Uterus (tissue), 4 donors: Measurements from ENCODE around the gene RTN3. TPM values are rescaled to one million over a fixed set of nuclear protein-coding genes. Genes with fewer than 3 reads are reported as not detected.

ENCODE experiments used
- DNase-seq, 2 donors: peaks; one replicate each; pipeline ENCODE4 v3.0.0-alpha.2; 2019 to 2020
- H3K27ac ChIP-seq, 2 donors: fragments of 200-600 bp; sonication (generic); 1 replicate in 1 of 2; 2 replicates in 1 of 2; pipeline ENCODE4 v1.5.1; 2016 to 2018
- H3K27me3 ChIP-seq, 2 donors: fragments of 200-600 bp; sonication (generic); one replicate each; pipeline ENCODE4 v1.5.1; 2018 to 2019; ENCODE audit warnings: control low read depth in 1 of 2
- H3K36me3 ChIP-seq, 2 donors: fragments of 200-600 bp; sonication (generic); one replicate each; pipeline ENCODE4 v1.5.1; 2019; ENCODE audit warnings: control low read depth in 1 of 2
- H3K4me1 ChIP-seq, 2 donors: fragments of 200-600 bp; sonication (generic); one replicate each; pipeline ENCODE4 v1.5.1; 2018 to 2019; ENCODE audit warnings: control low read depth in 1 of 2
- H3K4me3 ChIP-seq, 2 donors: fragments of 200-600 bp; sonication (generic); 1 replicate in 1 of 2; 2 replicates in 1 of 2; pipeline ENCODE4 v1.5.1; 2018 to 2019; ENCODE audit warnings: mild to moderate bottlenecking in 1 of 2
- H3K9me3 ChIP-seq, 2 donors: fragments of 200-600 bp; sonication (generic); one replicate each; pipeline ENCODE4 v1.5.1; 2019; ENCODE audit warnings: control low read depth in 1 of 2
- CTCF ChIP-seq, 4 experiments: fragments of 200-600 bp in 2 of 4; fragments of 450-650 bp in 2 of 4; sonication (generic) in 2 of 4; IDR thresholded peaks; one replicate each; pipeline ENCODE4 v1.5.1; 2016 to 2019; ENCODE audit warnings: antibody characterized with exemption in 4 of 4, mild to moderate bottlenecking in 2 of 4, moderate library complexity in 1 of 4
- POLR2A ChIP-seq, 2 donors: fragments of 450-650 bp; IDR thresholded peaks; one replicate each; pipeline ENCODE4 v1.6.1; 2016; ENCODE audit warnings: antibody characterized with exemption in 2 of 2, mild to moderate bottlenecking in 1 of 2, moderate library complexity in 1 of 2
- intact Hi-C: fragments of 100-400 bp; cut with DNase I; formaldehyde crosslinking; loops from one replicate; pipeline ENCODE4 v1.15.1; 2023; ENCODE audit warnings: low total_unique reads
- total RNA-seq, 4 donors: library from RNA; depleted of rRNA in 3 of 4; stranded (reverse); fragments of >200 nt in 3 of 4; gene quantifications; one replicate each; pipeline versions ENCODE4 v1.1.0 to v1.2.4, GENCODE V29; 2014 to 2023
- donor health status: DM: yes; HTN: yes; CAD: no.

RTN3 gene
- total RNA-seq, 4 donors from 2014 or later, result 52.5 to 86.8 (median 63.9) TPM

GRCh38 chr11:63698976-63699733 is 17.9 kb downstream of the RTN3 start:
- Histone ChIP-seq H3K36me3 (no peaks in the 10 kb centered on the region), H3K4me3 (no peak overlapping the region), H3K4me1 (no peaks in the 10 kb centered on the region), H3K27me3 (no peaks in the 10 kb centered on the region), H3K27ac (peak overlapping the region in 1 of 2 donors; percentile 18), H3K9me3 (no peaks in the 10 kb centered on the region)
- TF ChIP-seq POLR2A (IDR thresholded peaks at IDR 0.05), result no peak
- no peak for TF ChIP-seq CTCF (IDR thresholded peaks at IDR 0.05)
- intact Hi-C loops, result no loop called here
- DNase-seq, result no peak

- no peak overlapping the region for H3K4me3 ChIP-seq
- no peaks in the 10 kb centered on the region for H3K36me3 ChIP-seq
- DNase-seq, result no peak
- no peaks in the 10 kb centered on the region for H3K9me3 ChIP-seq
- H3K4me1 ChIP-seq, result no peaks in the 10 kb centered on the region
- TF ChIP-seq POLR2A (IDR thresholded peaks at IDR 0.05) (no peak), CTCF (IDR thresholded peaks at IDR 0.05) (no peak)
- intact Hi-C loops, result no loop called here
- no peaks in the 10 kb centered on the region for H3K27me3 ChIP-seq
- H3K27ac ChIP-seq, result peak overlapping the region in 1 of 2 donors; percentile 18
These were observed 18.6 kb downstream of the RTN3 start for GRCh38 chr11:63699896-63700295.

- Histone ChIP-seq H3K36me3 (no peaks in the 10 kb centered on the region), H3K4me1 (peaks cover 0 to 4% of the 10 kb centered on the region in 2 donors), H3K9me3 (no peaks in the 10 kb centered on the region), H3K27ac (no peak overlapping the region), H3K4me3 (no peak overlapping the region), H3K27me3 (no peaks in the 10 kb centered on the region)
- TF ChIP-seq POLR2A (IDR thresholded peaks at IDR 0.05), result no peak
- no peak for TF ChIP-seq CTCF (IDR thresholded peaks at IDR 0.05)
- intact Hi-C loops, result no loop called here
- no peak for DNase-seq
These were observed 24.2 kb downstream of the RTN3 start for GRCh38 chr11:63705526-63705925.

- Histone ChIP-seq H3K27me3 (no peaks in the 10 kb centered on the region), H3K27ac (no peak overlapping the region), H3K4me1 (peaks cover 0 to 4% of the 10 kb centered on the region in 2 donors), H3K9me3 (no peaks in the 10 kb centered on the region), H3K4me3 (no peak overlapping the region), H3K36me3 (no peaks in the 10 kb centered on the region)
- DNase-seq, result no peak
- TF ChIP-seq CTCF (IDR thresholded peaks at IDR 0.05) (no peak), POLR2A (IDR thresholded peaks at IDR 0.05) (no peak)
- intact Hi-C loops, result no loop called here
These were observed 27.5 kb downstream of the RTN3 start for GRCh38 chr11:63708764-63709163.

GRCh38 chr11:63709336-63709884 is 28.1 kb downstream of the RTN3 start:
- Histone ChIP-seq H3K9me3 (no peaks in the 10 kb centered on the region), H3K4me1 (peaks cover 0 to 4% of the 10 kb centered on the region in 2 donors), H3K27ac (no peak overlapping the region), H3K4me3 (no peak overlapping the region), H3K27me3 (no peaks in the 10 kb centered on the region), H3K36me3 (no peaks in the 10 kb centered on the region)
- TF ChIP-seq POLR2A (IDR thresholded peaks at IDR 0.05) (no peak), CTCF (IDR thresholded peaks at IDR 0.05) (no peak)
- intact Hi-C loops, result no loop called here
- no peak for DNase-seq
